Measurements from ENCODE around the gene KCNG2. TPM values are rescaled to one million over a fixed set of nuclear protein-coding genes. Genes with fewer than 3 reads are reported as not detected.
A peak's percentile ranks its signal among the peaks of the same experiment; 100 is the strongest.

Gene KCNG2
- total RNA-seq, 1 donor from 2014 or later = not detected

GRCh38 chr18:79878741-79879378, 81.1 kb downstream of the KCNG2 start:
- no peaks in the 10 kb centered on the region for H3K4me1 Mint-ChIP-seq (ENCODE audit: unreplicated experiment)
- no peak overlapping the region for H3K4me3 Mint-ChIP-seq (ENCODE audit: unreplicated experiment)
- no peak overlapping the region for H3K27ac Mint-ChIP-seq (ENCODE audit: unreplicated experiment)
- H3K27me3 Mint-ChIP-seq (ENCODE audit: unreplicated experiment) = no peaks in the 10 kb centered on the region
- H3K9me3 Mint-ChIP-seq (ENCODE audit: unreplicated experiment) = peaks cover 23% of the 10 kb centered on the region
- H3K36me3 Mint-ChIP-seq (ENCODE audit: unreplicated experiment) = no peaks in the 10 kb centered on the region
- TF ChIP-seq, protein P1, sequence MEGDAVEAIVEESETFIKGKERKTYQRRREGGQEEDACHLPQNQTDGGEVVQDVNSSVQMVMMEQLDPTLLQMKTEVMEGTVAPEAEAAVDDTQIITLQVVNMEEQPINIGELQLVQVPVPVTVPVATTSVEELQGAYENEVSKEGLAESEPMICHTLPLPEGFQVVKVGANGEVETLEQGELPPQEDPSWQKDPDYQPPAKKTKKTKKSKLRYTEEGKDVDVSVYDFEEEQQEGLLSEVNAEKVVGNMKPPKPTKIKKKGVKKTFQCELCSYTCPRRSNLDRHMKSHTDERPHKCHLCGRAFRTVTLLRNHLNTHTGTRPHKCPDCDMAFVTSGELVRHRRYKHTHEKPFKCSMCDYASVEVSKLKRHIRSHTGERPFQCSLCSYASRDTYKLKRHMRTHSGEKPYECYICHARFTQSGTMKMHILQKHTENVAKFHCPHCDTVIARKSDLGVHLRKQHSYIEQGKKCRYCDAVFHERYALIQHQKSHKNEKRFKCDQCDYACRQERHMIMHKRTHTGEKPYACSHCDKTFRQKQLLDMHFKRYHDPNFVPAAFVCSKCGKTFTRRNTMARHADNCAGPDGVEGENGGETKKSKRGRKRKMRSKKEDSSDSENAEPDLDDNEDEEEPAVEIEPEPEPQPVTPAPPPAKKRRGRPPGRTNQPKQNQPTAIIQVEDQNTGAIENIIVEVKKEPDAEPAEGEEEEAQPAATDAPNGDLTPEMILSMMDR (IDR thresholded peaks at IDR 0.05) = no peak
- DNase-seq (ENCODE audit: extremely low spot score, unreplicated experiment) = peak; percentile 79

- no peaks in the 10 kb centered on the region for H3K4me1 Mint-ChIP-seq (ENCODE audit: unreplicated experiment)
- no peak overlapping the region for H3K4me3 Mint-ChIP-seq (ENCODE audit: unreplicated experiment)
- peaks cover 23% of the 10 kb centered on the region for H3K9me3 Mint-ChIP-seq (ENCODE audit: unreplicated experiment)
- no peaks in the 10 kb centered on the region for H3K27me3 Mint-ChIP-seq (ENCODE audit: unreplicated experiment)
- TF ChIP-seq, protein P1 (IDR thresholded peaks at IDR 0.05) = no peak
- H3K36me3 Mint-ChIP-seq (ENCODE audit: unreplicated experiment) = no peaks in the 10 kb centered on the region
- DNase-seq (ENCODE audit: extremely low spot score, unreplicated experiment) = no peak
- H3K27ac Mint-ChIP-seq (ENCODE audit: unreplicated experiment) = no peak overlapping the region
Observed at GRCh38 chr18:79879566-79879965, 81.8 kb downstream of the KCNG2 start.

DNA sequence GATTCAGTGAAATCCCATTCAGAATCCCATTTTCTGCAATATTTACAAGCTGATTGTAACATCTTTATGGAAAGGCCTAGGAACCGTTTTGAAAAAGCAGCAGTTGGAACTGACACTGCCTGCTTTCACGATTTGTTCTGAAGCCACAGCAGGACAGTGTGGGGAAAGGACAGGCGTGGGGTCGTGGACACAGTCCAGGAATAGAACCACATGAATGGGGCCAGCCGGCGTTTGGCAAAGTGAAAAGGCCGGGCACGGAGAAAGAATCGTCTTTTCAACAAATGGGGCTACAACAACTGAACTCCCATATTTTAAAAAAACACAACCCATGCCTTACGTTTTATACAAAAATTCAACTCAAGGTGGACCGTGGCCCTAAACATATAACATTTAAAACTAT, 84.0 kb downstream of the KCNG2 start:
- TF ChIP-seq, protein P1 (IDR thresholded peaks at IDR 0.05) = no peak
- Mint-ChIP-seq H3K4me1 (ENCODE audit: unreplicated experiment) (no peaks in the 10 kb centered on the region), H3K27ac (ENCODE audit: unreplicated experiment) (no peak overlapping the region), H3K9me3 (ENCODE audit: unreplicated experiment) (peaks cover 23% of the 10 kb centered on the region), H3K36me3 (ENCODE audit: unreplicated experiment) (no peaks in the 10 kb centered on the region), H3K27me3 (ENCODE audit: unreplicated experiment) (no peaks in the 10 kb centered on the region), H3K4me3 (ENCODE audit: unreplicated experiment) (no peak overlapping the region)
- DNase-seq (ENCODE audit: extremely low spot score, unreplicated experiment) = no peak

GRCh38 chr18:79882522-79883241, 84.9 kb downstream of the KCNG2 start:
- H3K9me3 Mint-ChIP-seq (ENCODE audit: unreplicated experiment) = peaks cover 23% of the 10 kb centered on the region
- TF ChIP-seq, protein P1 (IDR thresholded peaks at IDR 0.05) = no peak
- DNase-seq (ENCODE audit: extremely low spot score, unreplicated experiment) = peak; percentile 84
- no peak overlapping the region for H3K4me3 Mint-ChIP-seq (ENCODE audit: unreplicated experiment)
- no peaks in the 10 kb centered on the region for H3K27me3 Mint-ChIP-seq (ENCODE audit: unreplicated experiment)
- no peaks in the 10 kb centered on the region for H3K4me1 Mint-ChIP-seq (ENCODE audit: unreplicated experiment)
- H3K36me3 Mint-ChIP-seq (ENCODE audit: unreplicated experiment) = no peaks in the 10 kb centered on the region
- H3K27ac Mint-ChIP-seq (ENCODE audit: unreplicated experiment) = no peak overlapping the region

DNA sequence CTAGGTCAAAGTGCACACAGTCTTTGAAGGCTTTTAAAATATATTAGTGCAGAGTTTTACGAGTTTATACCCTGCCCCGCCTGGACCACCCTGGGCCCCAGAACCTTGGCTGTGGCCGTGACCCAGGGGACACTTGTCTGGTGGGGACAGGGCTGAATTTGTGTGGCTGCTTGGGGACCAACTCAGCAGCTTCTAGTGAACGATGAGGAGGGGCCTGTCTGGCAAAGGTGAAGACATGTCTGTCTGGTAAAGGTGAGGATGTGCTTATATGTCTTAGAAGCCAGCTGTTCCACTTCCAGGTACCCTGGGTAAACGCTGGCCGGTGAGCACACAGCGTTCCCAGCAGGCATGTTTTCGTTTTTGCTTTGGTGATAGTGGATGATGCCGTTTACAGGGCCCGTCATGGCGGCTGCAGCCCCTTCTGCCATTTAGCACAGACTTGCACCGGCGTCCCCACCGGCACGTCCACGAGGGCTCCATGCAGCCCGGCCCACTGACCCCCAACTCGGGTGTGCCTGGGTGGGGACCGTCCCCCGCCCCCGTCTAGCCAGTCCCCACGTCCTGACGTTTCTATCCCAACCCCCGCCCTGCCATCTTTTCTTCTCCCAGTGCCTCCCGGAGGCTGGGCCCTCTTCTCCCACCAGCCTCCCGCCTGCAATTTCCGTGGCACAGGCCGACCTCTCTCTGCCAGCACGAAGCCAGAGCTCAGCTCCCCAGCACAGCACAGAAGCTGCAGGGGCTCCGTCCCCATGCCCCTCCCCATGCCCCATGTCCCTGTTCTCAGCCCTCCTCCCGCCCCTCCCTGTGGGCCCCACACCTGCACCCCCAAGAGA, 85.9 kb downstream of the KCNG2 start:
- Mint-ChIP-seq H3K4me3 (ENCODE audit: unreplicated experiment) (no peak overlapping the region), H3K36me3 (ENCODE audit: unreplicated experiment) (no peaks in the 10 kb centered on the region), H3K4me1 (ENCODE audit: unreplicated experiment) (no peaks in the 10 kb centered on the region), H3K27me3 (ENCODE audit: unreplicated experiment) (no peaks in the 10 kb centered on the region), H3K27ac (ENCODE audit: unreplicated experiment) (no peak overlapping the region), H3K9me3 (ENCODE audit: unreplicated experiment) (peaks cover 23% of the 10 kb centered on the region)
- TF ChIP-seq, protein P1 (IDR thresholded peaks at IDR 0.05) = no peak
- peak; percentile 80 for DNase-seq (ENCODE audit: extremely low spot score, unreplicated experiment)
